KMS-11 (cell line): Measurements from ENCODE around the gene EXOSC5.

ENCODE experiments used
- H2AFZ ChIP-seq: fragments of 200-600 bp; sonication (generic); 2 replicates; pipeline ENCODE4 v1.6.1; 2016; ENCODE audit warnings: antibody characterized with exemption, mixed run types, low read depth
- H3K27ac ChIP-seq: fragments of 200-600 bp; sonication (generic); 2 replicates; pipeline ENCODE4 v1.6.1; 2016; ENCODE audit warnings: mild to moderate bottlenecking, mixed run types
- H3K27me3 ChIP-seq: fragments of 200-600 bp; sonication (generic); 2 replicates; pipeline ENCODE4 v1.6.1; 2017; ENCODE audit warnings: mild to moderate bottlenecking, low read depth, mixed run types, moderate library complexity; ENCODE audit not compliant: insufficient read depth
- H3K36me3 ChIP-seq: fragments of 200-600 bp; sonication (generic); 2 replicates; pipeline ENCODE4 v1.6.1; 2017; ENCODE audit warnings: mild to moderate bottlenecking, mixed run types; ENCODE audit not compliant: insufficient read depth
- H3K4me1 ChIP-seq: fragments of 200-600 bp; sonication (generic); 2 replicates; pipeline ENCODE4 v1.6.1; 2016; ENCODE audit warnings: mild to moderate bottlenecking, low read depth, mixed run types; ENCODE audit not compliant: poor library complexity, severe bottlenecking
- H3K4me2 ChIP-seq: fragments of 200-600 bp; sonication (generic); 2 replicates; pipeline ENCODE4 v1.7.0; 2016; ENCODE audit warnings: mild to moderate bottlenecking, mixed run types
- H3K4me3 ChIP-seq: fragments of 200-600 bp; sonication (generic); IDR thresholded peaks from 2 replicates; pipeline ENCODE4 v1.6.1; 2017; ENCODE audit warnings: low read depth, low read length, mixed read lengths; ENCODE audit not compliant: insufficient read depth
- H3K79me2 ChIP-seq: fragments of 200-600 bp; sonication (generic); 2 replicates; pipeline ENCODE4 v1.6.1; 2016; ENCODE audit warnings: low read depth, mixed run types; ENCODE audit not compliant: insufficient read depth
- H3K9ac ChIP-seq: fragments of 200-600 bp; sonication (generic); 2 replicates; pipeline ENCODE4 v1.6.1; 2016; ENCODE audit warnings: mild to moderate bottlenecking, mixed run types
- H4K20me1 ChIP-seq: fragments of 200-600 bp; sonication (generic); 2 replicates; pipeline ENCODE4 v1.6.1; 2016; ENCODE audit warnings: mild to moderate bottlenecking, mixed run types; ENCODE audit not compliant: insufficient read depth
- CTCF ChIP-seq: fragments of 200-600 bp; sonication (generic); conservative IDR thresholded peaks from 2 replicates; pipeline ENCODE4 v1.6.1; 2017; ENCODE audit warnings: low read depth, mild to moderate bottlenecking, antibody characterized with exemption, low read length, moderate library complexity, mixed read lengths

Gene EXOSC5

DNA sequence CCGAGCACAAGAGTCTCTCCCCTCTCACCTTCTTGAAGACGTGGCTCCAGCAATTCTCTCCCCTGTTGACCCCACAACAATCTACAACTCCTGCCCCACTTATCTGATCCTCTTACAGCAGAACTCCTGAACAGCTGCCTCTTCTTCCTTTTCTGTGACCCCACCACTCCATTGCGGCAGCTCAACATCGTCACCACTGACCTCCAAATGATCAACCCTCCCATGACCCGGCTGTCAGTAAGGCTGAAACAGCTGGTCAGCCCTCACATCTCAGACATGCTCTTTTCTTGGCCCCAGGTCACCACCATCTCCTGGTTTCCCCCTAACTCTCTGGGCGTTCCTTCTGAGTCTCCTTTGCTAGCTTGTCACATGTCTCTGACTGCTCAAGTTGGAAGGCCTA is 1.8 kb downstream of the EXOSC5 start:
- TF ChIP-seq CTCF: no peak
- Histone ChIP-seq H3K4me3 (no peak overlapping the region), H3K36me3 (peaks cover 14% of the 10 kb centered on the region; the same call in 1 of the 2 replicates), H3K79me2 (peaks cover 61% of the 10 kb centered on the region), H2AFZ (no peak overlapping the region), H4K20me1 (no peaks in the 10 kb centered on the region), H3K27ac (no peak overlapping the region), H3K4me2 (peak overlapping the region; percentile 82; the same call in 1 of the 2 replicates), H3K9ac (no peak overlapping the region), H3K27me3 (no peaks in the 10 kb centered on the region), H3K4me1 (peaks cover 43% of the 10 kb centered on the region)

DNA sequence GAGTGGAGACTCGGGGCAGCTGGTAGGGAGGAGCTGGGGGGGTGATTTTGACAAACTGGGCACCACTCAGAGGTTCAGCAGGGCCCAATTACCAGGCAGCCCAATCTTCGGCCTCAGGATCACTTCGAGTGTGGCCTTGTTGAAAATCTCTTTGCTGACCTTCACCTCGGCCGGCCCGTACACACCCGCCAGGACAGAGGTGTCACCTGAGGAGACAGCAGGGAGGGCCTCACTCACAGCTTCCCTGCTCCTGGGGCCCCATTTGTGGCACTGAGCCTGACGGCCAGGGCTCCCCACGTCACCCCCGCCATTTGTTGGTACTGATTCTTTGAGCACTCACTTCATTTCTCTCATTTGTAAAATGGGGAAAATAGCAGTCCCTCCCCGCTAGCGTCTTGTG is 4.4 kb downstream of the EXOSC5 start:
- no peak overlapping the region for H3K4me3 ChIP-seq
- H3K4me2 ChIP-seq: no peak overlapping the region
- no peak overlapping the region for H3K27ac ChIP-seq
- H2AFZ ChIP-seq: no peak overlapping the region
- H3K4me1 ChIP-seq: peaks cover 29% of the 10 kb centered on the region
- no peak for TF ChIP-seq CTCF
- no peaks in the 10 kb centered on the region for H3K27me3 ChIP-seq
- H4K20me1 ChIP-seq: no peaks in the 10 kb centered on the region
- H3K9ac ChIP-seq: no peak overlapping the region
- peaks cover 41% of the 10 kb centered on the region for H3K79me2 ChIP-seq
- peaks cover 14% of the 10 kb centered on the region; the same call in 1 of the 2 replicates for H3K36me3 ChIP-seq

GRCh38 chr19:41391618-41392017 is 5.5 kb downstream of the EXOSC5 start:
- Histone ChIP-seq H3K4me2 (no peak overlapping the region), H3K27ac (no peak overlapping the region), H3K4me3 (no peak overlapping the region), H3K27me3 (no peaks in the 10 kb centered on the region), H3K36me3 (peaks cover 14% of the 10 kb centered on the region; the same call in 1 of the 2 replicates), H3K79me2 (peaks cover 36% of the 10 kb centered on the region), H4K20me1 (no peaks in the 10 kb centered on the region), H3K4me1 (peaks cover 29% of the 10 kb centered on the region), H3K9ac (no peak overlapping the region), H2AFZ (no peak overlapping the region)
- TF ChIP-seq CTCF: no peak

DNA sequence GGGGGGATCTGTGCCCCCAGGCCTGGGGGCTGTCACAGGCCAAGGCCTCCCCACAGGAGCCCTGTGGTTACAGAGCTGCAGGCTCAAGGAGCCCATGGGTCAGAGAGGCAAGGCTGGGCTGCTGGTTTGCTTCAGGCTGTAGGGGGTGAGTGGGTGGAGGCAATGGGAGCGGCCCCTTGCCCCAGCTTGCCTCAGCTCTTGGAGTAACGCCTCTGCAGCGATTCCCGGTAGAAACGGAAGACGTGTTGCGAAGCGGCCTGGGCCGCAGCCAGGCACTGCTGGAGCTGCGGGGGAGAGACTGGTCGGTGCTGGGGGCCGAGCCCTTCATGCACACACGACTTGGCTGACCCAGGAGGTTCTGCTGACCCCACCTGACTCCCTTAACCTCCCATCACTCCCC is 10.7 kb downstream of the EXOSC5 start:
- H3K79me2 ChIP-seq: no peaks in the 10 kb centered on the region
- H3K4me3 ChIP-seq: no peak overlapping the region
- no peak overlapping the region for H3K27ac ChIP-seq
- no peaks in the 10 kb centered on the region for H3K4me1 ChIP-seq
- H4K20me1 ChIP-seq: no peaks in the 10 kb centered on the region
- no peak for TF ChIP-seq CTCF
- peaks cover 11% of the 10 kb centered on the region; the same call in 1 of the 2 replicates for H3K36me3 ChIP-seq
- no peak overlapping the region for H3K4me2 ChIP-seq
- no peaks in the 10 kb centered on the region for H3K27me3 ChIP-seq
- no peak overlapping the region for H3K9ac ChIP-seq
- H2AFZ ChIP-seq: no peak overlapping the region
